ENCODE data around the gene FAHD1.

FAHD1 gene

DNA sequence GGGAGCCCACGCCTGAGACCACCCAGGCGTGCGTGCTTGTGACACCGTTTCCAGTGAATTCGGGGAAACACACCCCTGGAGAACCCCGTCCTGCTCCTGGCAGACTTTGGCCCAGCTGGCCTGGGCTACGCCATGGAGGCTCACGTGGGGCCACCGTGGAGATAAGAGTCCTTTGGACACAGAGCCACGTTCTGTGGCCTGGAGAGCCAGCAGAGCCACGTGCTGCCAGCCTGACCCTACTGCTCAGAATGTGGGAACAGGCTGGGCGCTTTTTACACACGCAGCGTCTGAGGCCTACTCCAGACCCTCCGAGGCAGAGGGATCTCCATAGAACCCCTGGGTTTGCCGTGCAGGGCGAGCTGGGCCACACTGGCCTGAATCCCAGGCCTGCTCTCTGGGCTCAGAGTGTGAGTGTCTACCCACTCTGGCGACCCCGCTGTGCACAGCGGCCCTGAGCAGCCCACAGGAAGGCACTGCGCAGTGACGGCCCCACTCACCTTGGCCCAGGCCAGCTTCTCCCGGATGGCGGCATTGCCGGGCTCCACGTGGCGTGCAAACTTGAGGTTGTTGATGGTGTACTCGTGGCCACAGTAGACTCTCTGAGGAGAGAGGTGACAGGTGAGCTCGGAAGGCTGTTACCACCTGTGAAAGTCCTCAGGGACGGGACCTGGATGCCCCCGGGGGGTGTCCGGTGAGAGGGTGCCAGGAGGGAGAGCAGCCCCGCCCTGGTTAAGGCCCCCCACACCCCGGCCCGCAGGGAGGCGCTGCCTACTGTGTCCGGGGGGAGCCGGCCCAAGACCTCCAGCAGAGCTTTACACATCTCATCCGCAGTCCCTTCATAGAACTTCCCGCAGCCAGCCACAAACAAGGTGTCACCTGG lies 10.4 kb upstream of the FAHD1 start:
- in situ Hi-C loops (cut with MboI; ENCODE audit: low sequenced_read_pairs) = no loop called here

- in situ Hi-C loops (cut with MboI; ENCODE audit: low sequenced_read_pairs) = no loop called here
These were observed 9.8 kb upstream of the FAHD1 start for GRCh38 chr16:1817276-1817589.

DNA sequence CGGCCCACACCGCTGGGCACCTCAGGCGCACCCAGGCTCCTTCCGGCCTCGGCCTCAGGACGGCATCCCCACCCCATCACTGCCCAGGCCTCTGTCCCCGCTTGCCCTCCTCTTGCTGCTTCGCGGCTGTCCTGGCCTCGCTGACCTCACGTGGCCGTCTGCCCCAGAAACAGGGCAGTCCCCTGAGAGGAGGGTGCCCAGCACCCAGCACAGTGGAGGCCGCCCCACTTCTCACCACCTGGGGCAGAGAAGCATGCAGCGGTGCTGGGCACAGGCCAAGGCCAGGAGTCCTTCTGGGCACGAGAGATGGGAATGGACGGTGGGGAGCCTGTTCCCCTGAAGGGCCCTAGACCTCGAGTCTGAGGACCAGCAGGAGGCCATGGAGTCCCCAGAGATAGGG lies 9.3 kb upstream of the FAHD1 start:
- in situ Hi-C loops (cut with MboI; ENCODE audit: low sequenced_read_pairs) = no loop called here

GRCh38 chr16:1818204-1818872 lies 8.7 kb upstream of the FAHD1 start:
- in situ Hi-C loops (cut with MboI; ENCODE audit: low sequenced_read_pairs) = no loop called here

DNA sequence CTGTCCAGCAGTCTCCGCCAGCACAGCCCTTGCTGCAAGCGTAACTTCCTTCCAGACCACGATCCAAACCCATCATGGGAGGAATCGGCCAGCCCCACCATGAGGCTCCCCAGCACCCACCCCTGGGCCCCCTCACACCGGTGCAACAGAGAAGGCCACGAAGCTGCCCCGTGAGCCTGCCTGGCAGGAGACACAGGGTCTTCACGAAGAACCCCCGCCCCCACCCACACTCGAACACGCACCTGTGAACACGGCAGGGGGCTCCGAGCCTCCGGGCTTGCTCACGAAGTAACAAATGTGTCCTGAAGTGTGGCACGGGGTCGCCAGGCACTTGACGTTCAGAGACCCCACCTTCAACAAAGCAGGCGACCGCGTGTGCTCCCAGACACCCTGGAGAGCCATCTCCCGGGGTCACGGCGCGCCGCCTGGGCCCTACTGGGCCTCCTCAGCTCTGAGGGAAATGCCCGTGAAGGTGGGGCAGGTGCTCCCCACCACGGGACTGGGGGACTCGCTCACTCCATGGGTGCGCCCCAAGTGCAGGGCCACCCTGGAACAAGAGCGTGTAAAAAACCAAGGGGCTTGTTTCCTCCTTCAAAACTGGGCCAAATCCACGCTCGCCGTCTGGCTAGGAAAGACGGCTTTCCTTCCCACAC lies 8.0 kb upstream of the FAHD1 start:
- in situ Hi-C loops (cut with MboI; ENCODE audit: low sequenced_read_pairs) = no loop called here

DNA sequence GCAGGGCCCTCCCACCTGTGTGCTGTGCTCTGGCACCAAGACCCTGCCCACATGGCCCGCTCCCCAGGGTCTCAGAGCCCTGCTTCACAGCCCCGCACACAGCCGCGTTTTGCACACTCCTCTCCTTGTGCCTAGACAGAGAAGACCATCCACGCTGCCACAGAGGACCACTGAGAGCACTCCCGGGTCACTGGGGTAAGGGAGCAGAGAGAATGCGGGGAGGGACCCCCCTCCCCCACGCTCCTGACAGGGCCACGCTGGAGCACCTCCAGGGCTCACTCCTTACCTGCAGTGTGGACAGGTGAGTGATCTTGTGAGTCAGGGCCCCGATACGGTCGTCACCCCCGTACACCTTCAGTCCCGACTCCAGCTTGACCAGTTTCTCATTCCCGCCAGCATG lies 7.4 kb upstream of the FAHD1 start:
- in situ Hi-C loops (cut with MboI; ENCODE audit: low sequenced_read_pairs) = no loop called here

DNA sequence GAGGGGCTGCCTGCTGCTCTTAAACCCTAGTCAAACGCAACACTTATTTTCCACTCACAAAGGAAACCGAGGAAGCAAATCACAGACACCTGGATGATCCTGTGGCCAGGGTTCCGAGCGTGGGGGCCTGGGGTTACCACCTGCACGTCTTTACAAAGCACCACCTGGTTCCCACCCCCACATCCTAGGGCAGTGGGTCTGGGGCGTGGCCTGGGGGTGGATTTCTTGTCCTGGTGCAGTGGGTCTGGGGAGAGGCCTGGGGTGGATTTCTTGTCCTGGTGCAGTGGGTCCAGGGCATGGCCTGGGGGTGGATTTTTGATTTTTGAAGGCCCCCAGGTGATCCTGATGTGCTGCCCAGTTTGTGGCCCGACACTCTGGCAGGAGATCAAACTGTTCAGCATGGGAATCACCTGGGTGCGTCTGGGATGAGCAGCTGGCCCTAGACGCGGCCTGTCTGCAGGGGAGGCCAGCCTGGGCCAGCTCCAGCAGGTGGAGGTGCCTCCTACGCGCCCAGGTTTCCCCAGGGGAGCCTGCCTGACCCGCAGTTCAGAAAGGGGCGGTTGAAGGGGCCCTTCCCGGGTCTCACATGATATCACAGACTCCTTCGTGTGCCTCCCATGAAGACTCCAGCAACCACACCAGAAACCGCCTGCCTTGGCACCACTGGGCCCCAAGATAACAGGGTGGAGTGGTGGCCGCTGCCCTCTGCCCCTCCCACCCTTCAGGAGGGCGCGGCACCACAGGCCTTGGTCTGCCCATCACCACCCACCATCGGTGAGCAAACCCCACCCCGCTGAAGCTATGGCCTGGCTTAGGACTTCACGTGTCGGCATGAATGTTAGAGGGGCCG lies 6.7 kb upstream of the FAHD1 start:
- in situ Hi-C loops (cut with MboI; ENCODE audit: low sequenced_read_pairs) = no loop called here

- in situ Hi-C loops (cut with MboI; ENCODE audit: low sequenced_read_pairs) = no loop called here
These were observed 6.1 kb upstream of the FAHD1 start for GRCh38 chr16:1820946-1821290.

GRCh38 chr16:1821861-1822611 lies 5.0 kb upstream of the FAHD1 start:
- in situ Hi-C loops (cut with MboI; ENCODE audit: low sequenced_read_pairs) = no loop called here

GRCh38 chr16:1822801-1823200 lies 4.2 kb upstream of the FAHD1 start:
- in situ Hi-C loops (cut with MboI; ENCODE audit: low sequenced_read_pairs) = no loop called here

- in situ Hi-C loops (cut with MboI; ENCODE audit: low sequenced_read_pairs) = no loop called here
These were observed 3.2 kb upstream of the FAHD1 start for GRCh38 chr16:1823821-1824220.

DNA sequence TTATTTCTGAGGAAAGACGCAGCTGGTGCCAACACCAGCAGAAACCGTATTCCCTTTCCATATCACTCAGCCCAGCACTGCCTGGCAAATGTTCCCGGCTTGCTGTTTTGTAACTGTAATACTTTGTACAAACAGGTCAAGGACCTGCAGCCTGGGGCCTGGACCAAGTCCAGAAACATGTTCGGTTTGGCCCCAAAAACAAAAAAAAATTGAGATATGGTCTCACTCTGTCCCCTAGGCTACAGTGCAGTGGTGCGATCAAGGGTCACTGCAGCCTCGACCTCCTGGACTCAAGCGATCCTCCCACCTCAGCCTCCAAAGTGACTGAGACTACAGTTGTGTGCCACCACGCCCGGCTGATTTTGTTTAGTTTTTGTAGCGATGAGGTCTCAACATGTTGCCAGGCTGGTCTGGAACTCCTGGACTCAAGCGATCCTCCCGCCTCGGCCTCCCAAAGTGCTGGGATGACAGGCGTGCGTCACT lies 1.6 kb upstream of the FAHD1 start:
- in situ Hi-C loops (cut with MboI; ENCODE audit: low sequenced_read_pairs) = no loop called here

DNA sequence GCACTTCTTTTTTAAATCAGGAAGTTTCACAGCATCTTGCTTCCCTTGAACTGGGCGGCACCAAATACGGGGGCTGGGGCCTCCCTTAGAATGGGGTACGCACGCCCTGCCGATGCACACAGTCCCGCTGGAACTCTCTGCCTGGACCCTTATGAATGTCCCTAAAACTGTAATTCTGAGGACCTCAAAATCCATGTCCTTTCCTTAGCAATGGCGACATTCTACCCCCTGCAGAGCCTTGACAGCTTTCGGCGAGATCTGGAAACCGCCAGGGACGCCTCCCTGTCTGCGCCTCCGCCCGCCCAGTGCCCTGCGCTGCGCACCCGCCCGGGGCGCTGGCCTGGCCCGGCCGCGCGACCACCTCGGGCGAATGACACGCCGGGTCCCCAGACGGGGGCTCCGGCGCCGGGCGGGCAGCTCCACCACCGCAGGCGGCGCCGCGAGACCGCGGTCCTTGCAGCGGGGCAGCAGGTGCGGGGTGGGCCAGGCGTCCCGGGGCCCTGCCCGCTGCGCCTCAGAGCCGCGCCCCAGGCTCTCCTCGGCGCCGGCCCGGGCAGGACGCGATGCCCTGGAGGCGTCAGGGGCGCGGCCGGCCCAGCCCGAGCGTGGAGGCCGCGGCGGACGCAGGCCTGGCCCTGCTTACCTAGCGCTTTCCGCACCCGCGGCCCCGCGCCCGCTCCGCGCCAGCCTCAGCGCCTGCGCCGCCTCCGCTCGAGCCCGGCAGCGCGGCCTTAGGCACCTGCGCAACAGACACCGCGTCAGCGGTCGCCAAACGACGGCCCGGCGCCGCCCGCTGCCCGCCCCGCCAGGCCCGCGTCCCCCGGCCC lies 929 bp upstream of the FAHD1 start:
- in situ Hi-C loops (cut with MboI; ENCODE audit: low sequenced_read_pairs) = no loop called here

GRCh38 chr16:1828645-1829410 lies 1.8 kb downstream of the FAHD1 start:
- in situ Hi-C loops (cut with MboI; ENCODE audit: low sequenced_read_pairs) = no loop called here

DNA sequence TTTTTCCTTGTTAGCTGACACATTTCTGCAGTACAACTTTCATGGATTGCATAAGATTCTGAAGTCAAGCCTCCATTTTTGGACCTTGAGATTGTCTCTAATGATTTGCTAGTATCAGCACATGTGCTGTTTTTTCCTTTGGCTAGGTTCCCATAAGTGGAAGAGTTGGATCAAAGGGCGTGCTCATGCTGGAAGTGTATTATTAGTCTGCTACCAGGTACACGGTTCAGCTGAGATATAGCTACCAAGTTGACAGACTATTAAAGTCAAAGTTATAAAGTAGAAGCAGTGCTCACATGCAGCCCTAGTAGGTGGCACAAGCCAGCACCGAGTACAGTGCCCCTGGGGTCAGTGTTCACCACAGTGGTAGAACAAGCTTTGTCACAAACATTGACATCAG lies 3.2 kb downstream of the FAHD1 start:
- in situ Hi-C loops (cut with MboI; ENCODE audit: low sequenced_read_pairs) = no loop called here

DNA sequence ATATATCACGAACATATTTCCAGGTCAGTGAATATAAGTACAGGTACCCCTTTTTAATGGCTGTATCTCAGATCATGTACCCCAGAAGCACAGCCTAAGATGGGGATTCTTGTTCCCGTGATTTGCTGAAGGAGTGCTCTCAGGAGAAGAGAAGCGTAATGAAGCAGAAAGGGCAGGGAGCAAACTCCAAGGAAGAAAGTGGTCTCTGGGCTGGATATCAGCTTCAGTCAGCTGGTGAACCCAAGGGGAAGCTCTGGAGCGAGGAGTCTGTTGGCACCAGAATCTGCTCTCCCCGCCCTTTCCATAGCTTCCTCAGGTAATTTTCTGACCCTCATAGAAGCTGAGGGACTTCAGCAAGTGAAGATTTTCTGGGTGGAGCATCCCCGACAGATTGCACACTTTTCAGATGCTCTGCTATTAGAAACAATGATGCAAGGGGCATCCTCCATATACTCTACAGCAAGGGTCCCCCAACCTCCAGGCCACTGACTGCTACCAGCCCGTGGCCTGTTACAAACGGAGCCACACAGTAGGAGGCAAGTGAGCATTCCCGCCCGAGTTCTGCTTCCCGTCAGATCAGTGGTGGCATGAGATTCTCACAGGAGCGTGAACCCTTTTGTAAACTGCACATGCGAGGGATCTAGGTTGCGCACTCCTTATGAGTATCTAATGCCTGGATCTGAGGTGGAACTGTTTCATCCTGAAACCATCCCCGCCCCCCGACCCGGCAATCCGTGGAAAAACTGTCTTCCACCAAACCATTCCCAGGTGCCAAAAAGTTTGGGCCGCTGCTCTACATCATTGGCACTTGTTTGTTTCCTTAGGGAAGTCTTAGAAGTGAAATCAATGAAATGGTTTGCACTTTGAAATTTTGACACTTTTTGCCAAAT lies 4.4 kb downstream of the FAHD1 start:
- in situ Hi-C loops (cut with MboI; ENCODE audit: low sequenced_read_pairs) = no loop called here

GRCh38 chr16:1832838-1833454 lies 5.9 kb downstream of the FAHD1 start:
- in situ Hi-C loops (cut with MboI; ENCODE audit: low sequenced_read_pairs) = no loop called here

All from HL-60/S4 treated with phorbol 12-myristate 13-acetate at 8.2 ng/mL for 4 days and 3 days (cell line).